PC-9 (cell line): ENCODE measurements around the gene FIGNL2.

Experiments
- CTCF ChIP-seq: fragments of 200-600 bp; sonication (generic); conservative IDR thresholded peaks from 2 replicates; pipeline ENCODE4 v1.6.1; 2017; ENCODE audit warnings: mixed run types, antibody characterized with exemption, mild to moderate bottlenecking, moderate library complexity
- EZH2 ChIP-seq: fragments of 200-600 bp; sonication (generic); IDR thresholded peaks from 2 replicates; pipeline ENCODE4 v1.8.0; 2017; ENCODE audit warnings: antibody characterized with exemption, low read depth

DNA sequence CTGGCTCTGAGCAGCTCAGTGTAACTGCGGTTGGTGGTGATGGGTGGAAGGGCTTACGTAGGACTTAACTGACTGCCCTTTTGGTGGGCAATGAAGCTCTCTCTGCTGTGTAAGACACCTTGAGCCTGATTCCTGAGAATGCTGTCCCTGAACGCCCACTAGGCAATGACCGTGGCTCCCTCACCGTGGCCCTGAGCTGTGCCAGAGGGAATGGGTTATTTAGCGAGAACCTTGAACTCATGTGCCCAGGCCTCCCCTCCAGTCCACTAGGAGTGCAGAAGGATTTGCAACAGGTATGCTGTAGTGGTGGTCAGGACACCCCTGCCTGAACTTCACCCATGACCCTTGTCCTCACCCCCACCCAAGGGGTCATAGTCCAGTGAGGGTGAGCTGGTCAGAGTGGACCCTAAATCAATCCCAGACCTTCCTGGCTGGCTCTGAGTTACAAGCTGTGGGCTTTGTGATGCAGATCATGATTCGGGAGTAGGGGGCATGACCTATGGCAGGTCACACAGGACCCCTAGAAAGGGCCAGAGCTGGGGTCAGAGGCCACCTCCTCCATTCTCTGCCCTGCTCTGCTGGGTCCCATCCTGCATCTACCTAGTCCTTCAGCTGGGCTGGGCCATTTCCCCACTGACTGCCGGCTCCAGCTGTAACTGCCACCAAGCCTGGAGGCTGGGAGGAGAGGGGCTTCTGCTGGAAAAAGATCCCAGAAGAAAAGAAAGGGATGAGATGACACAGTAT is 24.9 kb upstream of the FIGNL2 start:
- TF ChIP-seq EZH2 = no peak
- TF ChIP-seq CTCF = no peak
